Urothelium cell line (cell line): ENCODE measurements around the gene PEX6.
A peak's percentile ranks its signal among the peaks of the same experiment; 100 is the strongest.

ENCODE experiments used
- DNase-seq: peaks from one replicate; pipeline ENCODE4 v3.0.0; 2011; ENCODE audit warnings: low spot score, mixed read lengths
- FAIRE-seq: peaks from 2 replicates; lab custom pipeline; 2011; peaks lifted over from hg19 to GRCh38; lab: Jason Lieb, UNC

PEX6 gene

DNA sequence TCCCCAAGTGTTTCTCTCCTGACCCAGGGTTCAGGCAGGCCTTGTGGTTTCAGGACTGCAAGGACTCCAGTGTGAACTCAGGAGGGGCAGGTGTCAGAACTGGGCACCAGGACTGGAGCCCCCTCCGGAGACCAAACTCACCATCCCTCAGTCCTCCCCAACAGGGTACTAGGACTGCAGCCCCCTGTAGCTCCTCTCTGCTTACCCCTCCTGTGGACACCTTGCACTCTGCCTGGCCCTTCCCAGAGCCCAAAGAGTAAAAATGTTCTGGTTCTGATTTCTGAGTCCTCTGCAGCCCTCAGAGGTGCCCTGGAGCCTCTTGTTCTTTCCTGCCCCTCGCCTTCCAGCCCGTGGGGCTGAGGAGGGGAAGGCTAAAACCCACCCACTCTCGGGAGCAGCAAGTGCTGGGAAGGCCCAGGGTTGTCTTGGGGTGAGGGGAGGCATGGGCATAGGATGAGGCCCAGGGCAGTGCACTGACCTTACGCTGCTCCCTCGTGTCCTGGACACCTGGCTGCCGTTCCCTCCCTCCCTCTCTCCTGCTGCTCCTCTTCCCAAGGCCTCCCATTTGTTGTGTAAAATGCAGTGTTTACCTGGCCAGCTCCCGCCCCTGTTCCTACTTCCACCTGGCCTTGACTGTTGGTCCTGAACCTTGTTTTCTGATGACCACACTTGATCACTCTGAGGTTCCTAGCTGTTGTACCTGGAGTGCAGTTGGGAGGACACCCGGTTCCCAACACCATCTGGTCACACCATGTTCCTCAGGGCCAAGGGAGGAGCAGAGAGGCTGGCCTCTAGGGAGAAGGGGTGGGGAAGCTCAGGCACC is 39.8 kb downstream of the PEX6 start:
- no peak for DNase-seq
- FAIRE-seq: no peak

DNA sequence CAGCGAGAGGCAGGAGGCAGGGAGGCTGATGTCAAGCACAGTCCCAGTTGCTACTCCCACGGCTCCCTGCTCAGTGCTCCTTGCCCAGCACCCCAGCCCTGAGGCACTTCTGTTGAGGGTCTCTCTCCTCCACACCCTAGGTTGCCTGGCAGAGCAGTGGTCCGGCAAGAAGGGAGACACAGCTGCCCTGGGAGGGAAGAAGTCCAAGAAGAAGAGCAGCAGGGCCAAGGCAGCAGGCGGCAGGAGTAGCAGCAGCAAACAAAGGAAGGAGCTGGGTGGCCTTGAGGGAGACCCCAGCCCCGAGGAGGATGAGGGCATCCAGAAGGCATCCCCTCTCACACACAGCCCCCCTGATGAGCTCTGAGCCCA is 40.6 kb downstream of the PEX6 start:
- FAIRE-seq (no peak), DNase-seq (no peak)

DNA sequence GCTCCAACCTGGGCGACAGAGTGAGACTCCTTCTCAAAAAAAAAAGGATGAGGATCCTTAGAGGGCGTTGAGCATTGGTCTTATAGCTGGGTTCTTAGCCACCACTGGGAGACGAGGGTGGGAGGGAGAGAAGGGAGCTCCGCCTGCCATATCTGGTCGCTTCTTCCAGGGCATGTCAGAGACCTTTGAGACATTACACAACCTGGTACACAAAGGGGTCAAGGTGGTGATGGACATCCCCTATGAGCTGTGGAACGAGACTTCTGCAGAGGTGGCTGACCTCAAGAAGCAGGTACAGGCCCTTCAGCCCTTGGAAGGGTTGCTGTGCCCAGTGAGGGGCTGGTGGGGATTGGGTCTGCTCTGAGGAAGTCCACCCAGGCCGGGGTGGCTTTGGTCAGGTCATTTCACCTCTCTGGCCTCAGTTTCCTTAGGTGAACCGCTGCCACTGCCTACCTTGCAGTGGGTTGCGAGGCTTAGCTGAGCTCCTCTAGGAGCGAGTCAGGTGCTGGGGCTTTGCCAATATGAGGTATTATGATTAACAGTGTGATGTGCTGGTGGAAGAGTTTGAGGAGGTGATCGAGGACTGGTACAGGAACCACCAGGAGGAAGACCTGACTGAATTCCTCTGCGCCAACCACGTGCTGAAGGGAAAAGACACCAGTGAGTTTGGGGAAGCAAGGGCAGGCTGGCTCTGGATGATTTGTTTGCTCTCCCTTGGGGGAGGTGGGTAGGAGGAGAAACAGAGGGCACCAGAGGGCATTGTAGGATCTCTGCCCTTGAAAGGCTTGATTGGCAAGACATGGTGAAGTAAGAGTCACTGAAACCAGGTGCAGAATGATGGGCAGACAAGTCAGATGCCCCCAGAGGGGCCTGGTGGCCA is 41.2 kb downstream of the PEX6 start:
- DNase-seq (no peak), FAIRE-seq (no peak)

DNA sequence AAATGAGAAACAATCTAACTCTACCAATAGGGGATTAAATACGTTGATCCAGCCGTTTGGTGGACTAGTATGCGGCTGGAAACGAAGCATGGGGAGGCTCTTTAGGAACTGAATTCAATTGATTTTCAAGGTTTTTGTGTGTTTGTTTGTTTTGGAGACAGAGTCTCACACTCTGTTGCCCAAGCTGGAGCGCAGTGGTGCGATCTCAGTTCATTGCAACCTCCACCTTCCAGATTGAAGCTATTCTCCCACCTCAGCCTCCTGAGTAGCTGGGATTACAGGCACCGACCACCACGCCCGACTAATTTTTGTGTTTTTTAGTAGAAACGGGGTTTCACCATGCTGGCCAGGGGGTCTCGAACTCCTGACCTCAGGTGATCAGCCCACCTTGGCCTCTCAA is 42.6 kb downstream of the PEX6 start:
- DNase-seq: no peak
- FAIRE-seq: no peak

DNA sequence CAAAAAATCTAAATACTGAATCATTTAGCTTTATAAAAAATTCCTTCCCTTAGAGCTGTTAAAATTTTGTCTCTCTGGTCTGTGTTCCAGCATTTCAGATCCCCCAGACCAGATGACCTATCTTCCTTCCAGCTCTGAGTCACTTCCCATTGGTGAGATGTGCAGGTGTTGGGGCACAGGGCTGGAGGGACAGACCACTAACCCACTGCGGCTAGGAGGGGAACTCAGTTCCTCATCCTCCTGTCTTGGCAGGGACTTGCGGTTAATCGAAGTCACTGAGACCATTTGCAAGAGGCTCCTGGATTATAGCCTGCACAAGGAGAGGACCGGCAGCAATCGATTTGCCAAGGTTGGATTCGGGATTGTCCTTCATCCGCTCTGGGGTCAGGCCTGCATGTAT is 43.7 kb downstream of the PEX6 start:
- DNase-seq (no peak), FAIRE-seq (no peak)

DNA sequence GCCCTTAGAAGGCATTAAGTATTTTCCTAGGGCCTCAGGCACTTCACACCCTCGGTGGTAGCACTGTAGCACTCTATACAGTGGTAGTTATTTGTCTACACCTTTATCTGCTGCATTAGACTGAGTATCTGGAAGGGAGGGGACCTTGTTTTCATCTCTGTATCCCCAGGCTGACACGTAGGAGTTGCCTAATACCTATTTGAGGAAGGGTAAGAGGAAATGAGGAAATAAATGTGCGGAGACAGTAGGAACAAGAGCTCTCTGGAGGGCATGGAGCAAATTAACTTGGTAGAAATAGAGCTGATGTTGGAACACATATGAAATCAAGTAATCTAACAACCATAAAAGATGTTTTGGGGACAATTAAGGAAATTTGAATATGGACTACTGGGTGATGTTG is 45.8 kb downstream of the PEX6 start:
- no peak for FAIRE-seq
- DNase-seq: no peak

DNA sequence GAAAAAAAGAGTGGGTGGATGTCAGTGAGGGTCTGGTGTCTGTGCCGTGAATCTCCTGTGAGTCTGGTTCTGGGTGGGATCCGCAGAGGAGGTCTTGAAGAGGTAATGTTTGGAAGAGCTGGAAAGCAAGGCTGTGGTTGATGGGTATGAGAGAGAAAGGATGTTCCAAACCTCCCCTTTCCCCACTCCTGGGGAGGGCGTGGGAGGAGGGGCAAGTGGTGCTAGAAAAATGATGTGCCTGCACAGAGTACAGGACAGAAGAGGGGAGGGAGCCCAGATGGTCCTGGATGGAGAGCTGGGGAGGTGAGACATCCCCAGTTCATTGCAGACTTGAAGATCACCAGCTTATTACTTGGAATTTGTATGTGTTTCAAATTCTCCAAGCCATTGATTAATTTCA is 46.6 kb downstream of the PEX6 start:
- DNase-seq (no peak), FAIRE-seq (no peak)

DNA sequence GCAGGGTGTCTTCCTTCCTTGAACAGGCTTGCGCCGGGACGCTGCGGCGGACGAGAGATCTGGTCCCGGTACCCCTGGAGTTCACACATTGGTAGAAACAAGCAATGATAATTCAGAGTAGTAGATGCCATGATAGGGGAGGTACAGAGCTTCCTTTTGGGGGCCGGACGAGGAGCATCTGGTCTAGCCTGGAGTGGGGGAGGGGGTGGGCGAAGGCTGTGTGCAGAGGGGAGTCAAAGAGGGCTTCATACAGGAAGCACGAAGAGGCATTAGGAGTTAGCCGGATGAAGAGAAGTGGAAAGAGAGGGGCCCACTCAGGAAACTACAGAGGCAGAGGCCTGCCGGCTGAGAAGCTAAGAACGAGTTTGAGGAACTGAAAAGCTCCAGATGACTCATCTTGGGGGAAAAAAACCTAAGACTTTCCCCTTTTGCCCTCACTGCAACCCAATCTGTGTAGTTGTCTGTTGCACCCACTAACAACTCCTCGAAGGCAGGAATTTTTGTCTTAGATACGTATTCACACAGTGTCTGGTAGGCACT is 49.1 kb downstream of the PEX6 start:
- DNase-seq: peak; percentile 45

DNA sequence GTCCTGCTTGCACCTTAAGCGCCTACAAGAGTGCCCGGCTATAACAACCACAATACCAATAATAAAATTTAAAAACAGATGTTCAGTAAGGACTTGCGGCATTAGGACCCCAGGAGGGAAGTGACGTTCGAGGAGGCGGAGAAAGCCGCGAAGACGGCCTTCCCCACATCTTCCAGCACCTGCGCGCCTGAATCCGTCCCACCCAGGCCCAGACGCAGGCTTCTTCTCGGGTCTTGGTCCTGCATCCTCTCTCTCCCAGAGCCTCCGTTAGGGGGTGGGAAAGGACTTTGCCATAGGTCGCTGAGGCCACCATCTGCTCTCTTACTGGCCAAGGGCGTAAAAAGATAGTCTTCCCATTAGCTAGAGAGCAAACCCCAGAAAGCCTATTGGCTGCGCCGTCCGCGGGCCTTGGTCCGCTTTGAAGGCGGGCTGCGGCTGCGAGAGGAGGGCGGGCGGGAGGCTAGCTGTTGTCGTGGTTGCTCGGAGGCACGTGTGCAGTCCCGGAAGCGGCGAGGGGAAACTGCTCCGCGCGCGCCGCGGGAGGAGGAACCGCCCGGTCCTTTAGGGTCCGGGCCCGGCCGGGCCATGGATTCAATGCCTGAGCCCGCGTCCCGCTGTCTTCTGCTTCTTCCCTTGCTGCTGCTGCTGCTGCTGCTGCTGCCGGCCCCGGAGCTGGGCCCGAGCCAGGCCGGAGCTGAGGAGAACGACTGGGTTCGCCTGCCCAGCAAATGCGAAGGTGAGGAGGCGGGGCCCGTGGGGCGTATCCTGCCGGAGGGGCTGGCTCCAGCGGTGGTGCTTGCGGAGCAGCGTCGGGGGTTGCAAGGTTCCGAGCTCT is 49.8 kb downstream of the PEX6 start, which contains the start of gene CNPY3:
Gene CNPY3, plus strand, starts transcription at position 495 of the 835 bp plus-strand sequence. Its CDS starts 91 bp downstream, at position 586.
- FAIRE-seq: no peak
- DNase-seq: peak; percentile 96

More for the DNA sequence above, 49.1 kb downstream of the PEX6 start:
- no peak for FAIRE-seq

DNA sequence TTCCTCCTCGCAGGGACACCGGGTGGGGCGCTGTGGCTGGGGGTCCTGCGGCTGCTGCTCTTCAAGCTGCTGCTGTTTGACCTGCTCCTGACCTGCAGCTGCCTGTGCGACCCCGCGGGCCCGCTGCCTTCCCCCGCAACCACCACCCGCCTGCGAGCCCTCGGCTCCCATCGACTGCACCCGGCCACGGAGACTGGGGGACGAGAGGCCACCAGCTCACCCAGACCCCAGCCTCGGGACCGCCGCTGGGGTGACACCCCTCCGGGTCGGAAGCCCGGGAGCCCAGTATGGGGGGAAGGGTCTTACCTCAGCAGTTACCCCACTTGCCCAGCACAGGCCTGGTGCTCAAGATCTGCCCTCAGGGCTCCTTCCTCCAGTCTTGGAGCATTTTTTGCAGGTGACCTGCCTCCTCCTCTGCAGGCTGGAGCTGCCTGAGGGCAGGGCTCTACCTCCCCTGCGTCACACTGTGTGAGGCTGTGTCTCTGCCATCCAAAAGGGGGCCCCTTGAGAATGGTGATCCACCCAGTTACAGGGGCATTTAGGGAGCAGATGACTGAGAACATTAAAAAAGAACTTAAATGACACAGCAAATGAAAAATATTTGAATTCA is 53.6 kb downstream of the PEX6 start:
- no peak for FAIRE-seq
- no peak for DNase-seq

DNA sequence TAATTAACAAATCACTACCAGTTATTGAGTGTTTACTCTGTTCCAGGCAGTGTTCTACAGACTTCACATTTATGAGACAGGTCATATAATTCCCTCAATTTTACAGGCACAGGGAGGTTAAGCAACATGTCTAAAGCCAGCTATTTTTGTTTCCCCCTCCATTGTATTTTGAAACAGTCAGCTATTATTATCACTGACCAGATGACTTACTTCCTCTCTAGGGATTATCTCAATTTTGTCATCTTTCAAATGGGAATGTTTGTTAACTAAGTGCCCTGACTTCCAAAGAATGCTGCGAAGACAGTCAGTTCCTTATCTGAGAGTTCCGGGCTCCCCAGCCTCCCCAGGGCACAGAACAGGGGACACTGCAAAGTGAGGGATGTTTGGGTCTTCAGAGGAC is 55.3 kb downstream of the PEX6 start:
- no peak for DNase-seq
- no peak for FAIRE-seq

DNA sequence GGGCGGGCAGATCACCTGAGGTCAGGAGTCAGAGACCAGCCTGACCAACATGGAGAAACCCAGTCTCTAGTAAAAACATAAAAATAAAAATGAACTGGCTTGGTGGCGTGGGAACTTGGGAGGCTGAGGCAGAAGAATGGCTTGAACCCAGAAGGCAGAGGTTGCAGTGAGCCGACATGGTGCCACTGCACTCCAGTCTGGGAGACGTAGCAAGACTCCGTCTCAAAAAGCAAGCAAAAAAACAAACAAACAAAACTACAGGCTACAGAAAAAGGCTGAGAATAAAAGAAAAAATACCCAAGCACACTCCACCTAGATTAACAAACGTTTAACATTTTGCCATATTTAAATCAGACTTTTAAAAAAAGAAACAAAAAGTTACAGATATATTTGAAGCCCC is 57.2 kb downstream of the PEX6 start:
- DNase-seq: no peak
- FAIRE-seq: no peak

DNA sequence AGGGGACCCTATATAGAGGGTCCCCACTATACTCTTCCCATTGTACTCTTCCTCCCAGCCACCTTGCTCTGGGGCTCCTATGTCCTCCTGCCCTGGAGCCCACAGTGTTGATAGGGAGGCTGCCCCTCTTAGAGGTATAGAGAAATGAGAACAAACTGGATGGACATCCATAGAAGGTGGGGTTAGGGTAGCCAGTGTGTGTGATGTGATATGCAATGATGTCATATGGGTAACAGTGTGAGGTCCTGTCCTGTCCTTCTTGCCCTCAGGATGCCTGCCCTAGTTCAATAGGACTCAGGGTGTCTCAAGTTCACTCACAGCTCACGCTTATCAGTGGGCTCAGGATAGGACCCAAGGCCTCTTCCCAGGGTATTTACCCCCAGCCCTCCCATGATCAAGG is 62.7 kb downstream of the PEX6 start:
- DNase-seq: no peak
- no peak for FAIRE-seq

DNA sequence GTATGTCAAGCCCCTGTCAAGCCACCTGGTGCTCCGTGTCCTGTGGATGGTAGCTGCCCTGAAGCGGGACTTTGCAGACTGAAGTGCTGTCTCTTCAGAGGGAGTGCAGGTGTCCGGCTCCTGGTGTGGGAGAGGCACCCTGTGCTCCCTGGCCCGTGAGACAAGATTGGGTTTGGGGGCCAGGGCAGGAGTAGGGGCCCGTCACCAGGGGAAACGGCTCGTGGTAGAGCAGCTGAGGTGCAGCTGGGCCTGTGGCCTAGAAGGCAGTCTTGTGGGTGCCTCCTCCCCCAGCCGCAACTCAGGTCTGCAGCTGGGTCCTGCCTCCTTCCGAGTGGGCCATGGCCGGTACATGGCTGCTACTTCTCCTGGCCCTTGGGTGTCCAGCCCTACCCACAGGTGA is 63.2 kb downstream of the PEX6 start, which contains the start of gene PTCRA:
Gene PTCRA, plus strand, starts transcription at position 322 of the 400 bp plus-strand sequence. Its CDS starts 17 bp downstream, at position 339.
- DNase-seq: no peak
- FAIRE-seq: no peak

DNA sequence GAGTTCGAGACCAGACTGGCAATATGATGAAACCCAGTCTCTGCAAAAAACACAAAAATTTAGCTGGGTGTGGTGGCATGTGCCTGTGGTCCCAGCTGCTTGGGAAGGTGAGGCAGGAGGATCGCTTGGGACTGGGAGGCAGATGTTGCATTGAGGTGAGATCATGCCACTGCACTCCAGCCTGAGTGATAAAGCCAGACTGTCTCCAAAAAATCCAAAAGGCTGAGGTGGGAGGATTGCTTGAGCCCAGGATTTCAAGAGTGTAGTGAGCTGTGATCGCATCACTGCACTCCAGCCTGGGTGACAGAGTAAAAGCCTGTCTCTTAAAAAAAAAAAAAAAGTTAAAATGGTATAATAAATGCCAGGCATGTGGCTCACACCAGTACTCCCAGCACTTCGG is 64.4 kb downstream of the PEX6 start:
- FAIRE-seq: no peak
- no peak for DNase-seq
